Measurements from ENCODE around the gene MRPS34.

MRPS34 gene

GRCh38 chr16:1768767-1769401, 4.0 kb downstream of the MRPS34 start:
- DNase-seq = no peak

GRCh38 chr16:1768061-1768766, 4.7 kb downstream of the MRPS34 start:
- no peak for DNase-seq

DNA sequence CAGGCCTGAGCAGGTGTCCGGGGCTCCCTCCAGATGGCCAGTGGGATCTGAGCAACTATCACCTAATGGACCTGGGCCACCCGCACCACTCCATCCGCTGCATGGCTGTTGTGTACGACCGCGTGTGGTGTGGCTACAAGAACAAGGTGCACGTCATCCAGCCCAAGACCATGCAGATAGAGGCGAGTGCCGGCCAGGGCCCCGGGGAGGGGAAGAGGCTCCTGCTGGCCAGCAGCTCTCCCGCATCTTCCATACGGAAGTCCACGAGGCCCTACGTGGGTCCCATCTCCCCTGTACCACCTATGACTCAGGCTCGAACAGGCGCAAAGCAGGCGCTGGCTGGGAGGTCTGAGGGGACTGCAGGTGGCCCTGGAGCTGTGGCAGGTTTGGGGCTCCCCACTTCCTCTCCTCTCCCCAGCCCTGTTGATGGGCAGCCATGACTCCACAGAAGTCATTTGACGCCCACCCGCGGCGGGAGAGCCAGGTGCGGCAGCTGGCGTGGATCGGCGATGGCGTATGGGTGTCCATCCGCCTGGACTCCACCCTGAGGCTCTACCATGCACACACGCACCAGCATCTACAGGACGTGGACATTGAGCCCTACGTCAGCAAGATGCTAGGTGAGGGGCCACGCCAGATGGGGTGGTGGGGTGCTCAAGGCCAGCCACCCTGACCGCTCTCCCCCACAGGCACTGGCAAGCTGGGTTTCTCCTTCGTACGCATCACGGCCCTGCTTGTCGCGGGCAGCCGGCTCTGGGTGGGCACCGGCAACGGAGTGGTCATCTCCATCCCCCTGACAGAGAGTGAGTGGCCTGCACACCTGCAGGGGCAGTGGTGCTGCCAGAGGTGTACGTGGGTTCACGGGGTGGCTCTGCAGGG, 5.6 kb downstream of the MRPS34 start:
- DNase-seq = no peak

GRCh38 chr16:1766701-1767100, 6.2 kb downstream of the MRPS34 start:
- DNase-seq = no peak

DNA sequence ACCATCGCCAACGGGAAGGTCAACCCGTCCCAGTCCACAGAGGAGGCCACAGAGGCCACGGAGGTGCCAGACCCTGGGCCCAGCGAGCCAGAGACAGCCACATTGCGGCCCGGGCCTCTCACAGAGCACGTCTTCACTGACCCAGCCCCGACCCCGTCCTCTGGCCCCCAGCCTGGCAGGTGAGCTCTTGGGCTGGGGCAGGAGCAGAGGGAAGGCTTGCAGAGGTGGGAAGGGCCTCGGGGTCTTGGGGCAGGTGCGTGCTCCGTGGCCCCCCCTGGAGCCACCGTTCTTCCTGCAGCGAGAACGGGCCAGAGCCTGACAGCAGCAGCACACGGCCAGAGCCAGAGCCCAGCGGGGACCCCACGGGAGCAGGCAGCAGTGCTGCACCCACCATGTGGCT, 6.7 kb downstream of the MRPS34 start:
- DNase-seq = no peak

- DNase-seq = no peak
Measured at GRCh38 chr16:1765826-1766225, 7.1 kb downstream of the MRPS34 start.

DNA sequence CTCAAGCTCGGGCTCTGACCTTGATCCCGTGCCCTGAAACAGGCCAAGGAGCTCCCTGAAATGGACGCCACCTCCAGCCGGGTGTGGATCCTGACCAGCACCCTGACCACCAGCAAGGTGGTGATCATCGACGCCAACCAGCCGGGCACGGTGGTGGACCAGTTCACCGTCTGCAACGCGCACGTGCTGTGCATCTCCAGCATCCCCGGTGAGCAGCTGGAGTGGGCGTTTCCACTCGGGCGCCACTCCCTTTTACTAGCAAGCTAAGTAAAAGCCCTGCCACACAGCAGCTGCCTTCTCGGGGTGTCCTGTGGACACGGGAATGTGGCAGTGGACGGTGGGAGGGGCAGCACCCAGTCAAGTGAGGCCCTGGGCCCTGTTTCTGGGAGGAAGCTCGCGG, 8.0 kb downstream of the MRPS34 start:
- no peak for DNase-seq

GRCh38 chr16:1763521-1764511, 9.1 kb downstream of the MRPS34 start:
- no peak for DNase-seq

- no peak for DNase-seq
Measured at GRCh38 chr16:1762879-1763520, 9.9 kb downstream of the MRPS34 start.

- DNase-seq = no peak
Measured at GRCh38 chr16:1762196-1762878, 10.6 kb downstream of the MRPS34 start.

- DNase-seq = no peak
Measured at GRCh38 chr16:1761751-1762150, 11.2 kb downstream of the MRPS34 start.

- DNase-seq = no peak
Measured at GRCh38 chr16:1760911-1761310, 12.0 kb downstream of the MRPS34 start.

- no peak for DNase-seq
Measured at GRCh38 chr16:1759511-1759910, 13.4 kb downstream of the MRPS34 start.

DNA sequence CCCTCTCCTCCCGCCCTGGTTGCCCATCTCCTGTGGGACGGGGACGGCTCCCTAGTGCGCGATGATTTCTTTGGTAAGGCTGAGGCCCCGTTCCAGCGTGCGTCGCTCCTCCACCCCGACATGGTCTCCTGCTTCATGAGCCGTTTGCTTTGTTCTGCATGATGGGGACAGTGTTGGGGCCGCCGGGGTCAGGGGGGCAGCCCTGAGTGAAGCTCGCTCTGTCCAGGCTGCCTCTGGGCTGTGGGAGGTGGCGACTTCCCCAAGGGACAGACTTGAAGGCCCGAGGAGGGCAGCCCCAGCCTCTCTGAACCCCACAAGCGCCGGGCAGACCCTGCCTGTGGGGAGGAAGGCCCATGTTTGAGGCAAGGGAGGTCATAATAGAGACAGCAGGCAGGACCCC, 14.0 kb downstream of the MRPS34 start:
- DNase-seq = no peak

- DNase-seq = no peak
Measured at GRCh38 chr16:1757714-1758461, 15.0 kb downstream of the MRPS34 start.

DNA sequence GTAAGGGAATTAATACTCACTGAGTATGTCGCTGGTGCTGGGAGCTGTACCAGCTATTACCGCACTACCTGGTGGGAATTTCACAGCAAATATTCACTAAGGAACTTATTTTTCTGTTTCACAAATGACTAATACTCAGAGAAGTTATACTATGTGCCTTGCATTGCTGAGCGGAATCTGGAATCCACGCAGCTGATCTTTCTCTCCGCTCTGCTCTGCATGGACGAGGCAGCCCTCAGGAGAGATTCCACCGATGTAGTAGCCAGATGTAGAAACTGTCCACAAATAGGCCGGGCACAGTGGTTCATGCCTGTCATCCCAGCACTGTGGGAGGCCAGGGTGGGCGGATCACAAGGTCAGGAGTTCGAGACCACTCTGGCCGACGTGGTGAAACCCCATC, 18.7 kb downstream of the MRPS34 start:
- DNase-seq = no peak

DNA sequence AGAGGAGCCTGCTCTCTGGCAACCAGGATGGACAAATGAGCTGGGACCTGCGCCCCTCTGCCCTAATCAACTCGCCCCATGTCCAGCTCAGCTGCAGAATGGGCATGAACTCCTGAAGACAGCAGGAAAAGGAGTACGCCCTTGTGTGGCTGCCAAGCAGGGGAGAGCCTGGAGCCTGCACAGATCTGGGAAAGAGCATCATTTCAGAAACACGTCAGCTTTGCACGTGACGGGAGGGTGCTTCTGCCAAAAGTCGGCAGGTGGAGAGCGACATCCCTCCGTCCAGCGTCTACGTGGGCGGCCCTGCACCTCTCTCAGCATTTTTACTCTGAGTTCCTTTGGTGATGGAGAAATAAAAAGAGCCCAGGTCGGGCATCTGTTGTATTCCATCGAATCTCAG, 20.1 kb downstream of the MRPS34 start:
- no peak for DNase-seq

DNA sequence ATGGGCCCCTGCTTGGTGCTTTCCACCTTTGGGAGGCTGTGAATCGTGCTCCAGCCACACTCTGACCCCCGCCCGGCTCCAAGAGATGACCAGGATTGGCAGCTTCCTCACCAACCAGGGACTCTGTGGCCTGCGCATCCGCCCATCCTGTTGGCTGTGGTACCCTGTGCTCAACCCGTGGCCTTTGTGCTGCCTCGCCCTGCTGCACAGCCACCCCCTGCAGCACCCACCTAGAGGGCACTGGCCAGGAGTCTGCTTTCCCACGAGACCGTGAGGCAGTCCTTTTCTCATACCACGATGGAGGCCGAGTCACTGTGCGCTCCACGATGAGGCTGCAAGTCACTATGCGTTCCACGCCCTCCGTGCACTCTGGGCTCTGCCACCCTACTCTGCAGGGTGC, 21.0 kb downstream of the MRPS34 start:
- DNase-seq = no peak

DNA sequence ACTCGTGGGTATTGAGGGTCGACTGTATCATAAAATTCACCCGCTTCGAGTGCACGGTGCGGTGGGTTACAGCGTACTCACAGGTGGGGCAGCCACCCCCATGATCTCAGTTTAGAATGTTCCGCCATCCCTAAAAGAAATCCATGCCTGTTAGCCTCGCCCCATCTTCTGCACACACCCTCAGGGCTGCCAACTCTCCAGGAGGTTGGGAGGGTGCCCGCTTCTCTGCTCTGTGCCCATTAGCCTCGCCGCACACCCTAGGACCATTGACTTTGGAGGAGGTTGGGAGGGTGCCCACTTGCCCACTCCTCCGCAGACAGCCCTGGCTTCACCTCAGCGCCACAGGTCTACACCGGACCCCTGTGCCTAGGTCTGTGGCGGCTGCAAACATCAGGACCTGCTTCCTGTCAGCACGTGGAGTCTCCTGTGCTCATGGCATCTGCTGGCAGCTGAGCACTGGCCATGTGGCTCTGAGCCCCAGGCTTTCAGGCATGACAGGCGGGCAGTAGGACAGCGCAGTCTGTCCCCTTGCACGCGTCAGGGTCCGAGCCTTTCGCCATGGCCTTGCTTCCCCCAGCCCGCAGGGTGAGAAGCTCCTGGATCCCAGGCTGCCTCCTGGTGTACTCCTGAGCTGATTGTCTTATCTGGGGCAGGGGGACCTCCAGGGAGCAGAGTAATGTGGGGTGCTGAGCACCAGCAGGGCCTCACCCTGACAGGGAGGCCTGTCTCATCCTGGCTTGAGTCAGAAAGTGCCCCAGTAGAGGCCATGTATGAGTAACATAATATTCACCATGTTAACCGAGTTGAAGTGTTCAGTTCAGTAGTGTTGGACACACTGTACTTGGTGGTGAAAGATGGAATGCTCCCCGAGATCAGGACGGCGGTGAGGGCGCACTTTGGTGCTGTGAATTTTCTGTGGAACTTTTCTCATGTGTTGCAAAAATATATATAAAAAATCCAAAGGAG, 23.5 kb downstream of the MRPS34 start:
- no peak for DNase-seq

Measured in activated gamma-delta T cell (primary cell).